ENCODE results near the gene JMJD1C. TPM values are rescaled to one million over a fixed set of nuclear protein-coding genes. Genes with fewer than 3 reads are reported as not detected.

JMJD1C gene
- total RNA-seq, 2 donors from 2014 or later, result 91.8 to 103 TPM

DNA sequence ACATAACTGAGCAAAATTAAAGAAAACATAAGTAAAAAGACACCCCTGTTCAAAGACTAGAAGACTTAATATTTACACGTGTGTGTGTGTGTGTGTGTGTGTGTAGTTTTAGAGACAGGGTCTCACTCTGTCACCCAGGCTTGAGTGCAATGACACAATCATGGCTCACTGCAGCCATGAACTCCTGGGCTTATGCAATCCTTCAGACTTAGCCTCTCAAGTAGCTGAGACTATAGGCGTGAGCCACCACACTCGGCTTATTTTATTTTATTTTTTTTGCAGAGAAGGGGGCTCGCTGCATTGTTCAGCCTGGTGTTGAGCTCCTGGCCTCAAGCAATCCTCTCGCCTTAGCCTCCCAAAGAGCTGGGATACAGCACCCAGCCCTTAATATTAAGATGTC lies 90.3 kb downstream of the JMJD1C start:
- ATAC-seq, result no peak
- Histone ChIP-seq H3K27ac (no peak overlapping the region), H3K36me3 (replicated peaks in 1 of 2; ENCODE audit: insufficient read depth in 1 of 2, low read depth in 2 of 2) (no peaks in the 10 kb centered on the region), H3K4me1 (no peaks in the 10 kb centered on the region), H3K9me3 (no peaks in the 10 kb centered on the region), H3K27me3 (no peaks in the 10 kb centered on the region), H3K4me3 (no peak overlapping the region)
- WGBS, 2 donors, result 79 to 88% methylated on average over 5 of the region's 5 CpGs
- TF ChIP-seq, protein P1, sequence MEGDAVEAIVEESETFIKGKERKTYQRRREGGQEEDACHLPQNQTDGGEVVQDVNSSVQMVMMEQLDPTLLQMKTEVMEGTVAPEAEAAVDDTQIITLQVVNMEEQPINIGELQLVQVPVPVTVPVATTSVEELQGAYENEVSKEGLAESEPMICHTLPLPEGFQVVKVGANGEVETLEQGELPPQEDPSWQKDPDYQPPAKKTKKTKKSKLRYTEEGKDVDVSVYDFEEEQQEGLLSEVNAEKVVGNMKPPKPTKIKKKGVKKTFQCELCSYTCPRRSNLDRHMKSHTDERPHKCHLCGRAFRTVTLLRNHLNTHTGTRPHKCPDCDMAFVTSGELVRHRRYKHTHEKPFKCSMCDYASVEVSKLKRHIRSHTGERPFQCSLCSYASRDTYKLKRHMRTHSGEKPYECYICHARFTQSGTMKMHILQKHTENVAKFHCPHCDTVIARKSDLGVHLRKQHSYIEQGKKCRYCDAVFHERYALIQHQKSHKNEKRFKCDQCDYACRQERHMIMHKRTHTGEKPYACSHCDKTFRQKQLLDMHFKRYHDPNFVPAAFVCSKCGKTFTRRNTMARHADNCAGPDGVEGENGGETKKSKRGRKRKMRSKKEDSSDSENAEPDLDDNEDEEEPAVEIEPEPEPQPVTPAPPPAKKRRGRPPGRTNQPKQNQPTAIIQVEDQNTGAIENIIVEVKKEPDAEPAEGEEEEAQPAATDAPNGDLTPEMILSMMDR (IDR thresholded peaks at IDR 0.05), result no peak
- no peak for TF ChIP-seq POLR2A (IDR thresholded peaks at IDR 0.05)
- intact Hi-C loops (cut with DNase I), result no loop called here
- no peak for DNase-seq

DNA sequence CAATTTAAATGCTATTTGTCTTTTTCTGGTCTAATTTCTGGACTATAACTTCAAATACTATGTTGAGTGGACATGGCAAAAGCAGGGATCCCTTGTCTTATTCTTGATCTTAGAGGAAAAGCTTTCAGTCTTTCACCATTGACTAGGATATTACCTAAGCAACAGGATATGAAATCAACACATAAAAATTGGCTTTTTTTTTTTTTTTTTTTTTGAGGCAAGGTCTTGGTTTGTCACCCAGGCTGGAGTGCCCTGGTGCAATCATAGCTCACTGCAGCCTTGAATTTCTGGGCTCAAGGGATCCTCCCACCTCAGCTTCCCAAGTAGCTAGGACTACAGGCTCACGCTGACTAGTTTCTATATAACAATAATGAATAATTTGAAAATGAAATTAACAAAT lies 90.8 kb downstream of the JMJD1C start:
- Histone ChIP-seq H3K4me1 (no peaks in the 10 kb centered on the region), H3K9me3 (no peaks in the 10 kb centered on the region), H3K36me3 (replicated peaks in 1 of 2; ENCODE audit: insufficient read depth in 1 of 2, low read depth in 2 of 2) (no peaks in the 10 kb centered on the region), H3K27ac (no peak overlapping the region), H3K4me3 (no peak overlapping the region), H3K27me3 (no peaks in the 10 kb centered on the region)
- no peak for TF ChIP-seq POLR2A (IDR thresholded peaks at IDR 0.05)
- TF ChIP-seq, protein P1 (IDR thresholded peaks at IDR 0.05), result no peak
- no peak for ATAC-seq
- intact Hi-C loops (cut with DNase I), result no loop called here
- no peak for DNase-seq
- 96 to 100% methylated on average over 1 of the region's 1 CpG for WGBS, 2 donors

DNA sequence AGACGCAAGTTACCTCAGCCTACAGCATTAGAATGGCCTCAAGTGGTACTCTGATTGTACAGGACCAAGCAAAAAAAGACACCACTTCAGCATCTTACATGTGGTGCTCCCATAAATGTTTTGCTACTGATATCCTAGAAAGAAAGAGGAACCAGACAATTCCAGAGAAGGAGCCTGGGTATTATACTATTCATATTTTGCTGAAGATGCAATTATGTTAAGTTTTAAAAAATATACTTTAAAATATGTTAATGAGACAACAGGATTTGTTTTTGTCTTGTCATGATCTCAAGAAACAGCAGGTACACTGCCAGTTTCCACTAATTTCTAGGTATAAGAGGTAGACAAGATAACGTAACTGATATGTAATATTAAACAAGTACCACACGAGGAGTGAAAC lies 92.6 kb downstream of the JMJD1C start:
- Histone ChIP-seq H3K9me3 (no peaks in the 10 kb centered on the region), H3K36me3 (replicated peaks in 1 of 2; ENCODE audit: insufficient read depth in 1 of 2, low read depth in 2 of 2) (no peaks in the 10 kb centered on the region), H3K27me3 (no peaks in the 10 kb centered on the region), H3K4me1 (no peaks in the 10 kb centered on the region), H3K4me3 (no peak overlapping the region), H3K27ac (no peak overlapping the region)
- no peak for ATAC-seq
- DNase-seq, result no peak
- WGBS, 2 donors, result 71 to 75% methylated on average over 3 of the region's 3 CpGs
- TF ChIP-seq, protein P1 (IDR thresholded peaks at IDR 0.05), result no peak
- no peak for TF ChIP-seq POLR2A (IDR thresholded peaks at IDR 0.05)
- intact Hi-C loops (cut with DNase I), result no loop called here

DNA sequence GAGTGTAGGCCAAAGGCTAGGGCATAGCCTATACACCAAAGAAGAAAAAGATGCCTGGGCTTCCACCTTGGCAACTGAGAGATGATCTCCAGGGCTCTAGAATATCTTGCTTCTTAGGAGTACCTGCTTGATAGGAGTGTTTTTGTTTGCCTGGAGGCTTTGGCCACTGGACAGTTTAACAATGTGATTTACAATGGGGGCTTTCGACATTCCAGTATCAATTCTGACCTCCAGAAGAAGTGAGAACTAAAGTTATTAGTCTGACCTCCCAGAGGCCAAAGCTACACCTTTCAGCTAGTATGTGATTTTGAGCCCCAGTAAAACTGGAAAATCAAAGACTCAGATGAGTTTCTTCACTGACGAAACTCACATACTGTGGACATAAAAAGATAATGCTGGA lies 96.1 kb downstream of the JMJD1C start:
- intact Hi-C loops (cut with DNase I), result no loop called here
- DNase-seq (no peak), ATAC-seq (no peak)
- TF ChIP-seq, protein P1 (IDR thresholded peaks at IDR 0.05), result no peak
- no peak for TF ChIP-seq POLR2A (IDR thresholded peaks at IDR 0.05)
- H3K36me3 ChIP-seq (replicated peaks in 1 of 2; ENCODE audit: insufficient read depth in 1 of 2, low read depth in 2 of 2), result no peaks in the 10 kb centered on the region
- WGBS, 2 donors, result 93% methylated on average over 2 of the region's 2 CpGs
- H3K27me3 ChIP-seq, result no peaks in the 10 kb centered on the region
- H3K4me3 ChIP-seq, result no peak overlapping the region
- H3K4me1 ChIP-seq, result no peaks in the 10 kb centered on the region
- no peak overlapping the region for H3K27ac ChIP-seq
- no peaks in the 10 kb centered on the region for H3K9me3 ChIP-seq

DNA sequence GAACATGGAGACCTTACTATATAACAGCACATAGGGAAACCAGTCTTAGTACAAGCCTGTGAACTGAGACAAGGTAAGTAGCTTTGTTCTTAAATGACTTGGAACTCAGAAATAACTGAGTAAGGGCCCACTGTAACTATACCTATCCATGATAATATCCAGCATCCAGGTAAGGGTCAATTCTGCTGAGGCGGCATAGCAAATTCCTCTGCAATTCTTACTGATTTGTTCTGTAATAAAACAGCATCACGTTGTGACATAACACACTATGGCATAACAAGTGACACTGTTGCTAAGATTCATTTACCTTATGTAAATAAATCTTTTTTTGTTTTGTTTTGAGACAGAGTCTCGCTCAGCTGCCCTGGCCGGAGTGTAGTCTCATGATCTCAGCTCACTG lies 97.4 kb downstream of the JMJD1C start:
- 92 to 95% methylated on average over 4 of the region's 4 CpGs for WGBS, 2 donors
- no peaks in the 10 kb centered on the region for H3K36me3 ChIP-seq (replicated peaks in 1 of 2; ENCODE audit: insufficient read depth in 1 of 2, low read depth in 2 of 2)
- intact Hi-C loops (cut with DNase I), result no loop called here
- ATAC-seq (no peak), DNase-seq (no peak)
- TF ChIP-seq, protein P1 (IDR thresholded peaks at IDR 0.05), result no peak
- TF ChIP-seq POLR2A (IDR thresholded peaks at IDR 0.05), result no peak
- no peak overlapping the region for H3K27ac ChIP-seq
- H3K4me1 ChIP-seq, result no peaks in the 10 kb centered on the region
- no peaks in the 10 kb centered on the region for H3K27me3 ChIP-seq
- no peak overlapping the region for H3K4me3 ChIP-seq
- no peaks in the 10 kb centered on the region for H3K9me3 ChIP-seq
